ENCODE results near the gene APOL1.

The APOL1 gene

GRCh38 chr22:36280379-36280778, 27.4 kb downstream of the APOL1 start:
- Histone ChIP-seq H4K20me1 (ENCODE audit: insufficient read depth, low read length) (no peaks in the 10 kb centered on the region; the same call in 1 of the 2 replicates), H3K4me3 (ENCODE audit: low read depth in 1 of 2, low read length in 2 of 2) (no peak overlapping the region), H3K27ac (ENCODE audit: low read length) (no peak overlapping the region), H3K4me1 (ENCODE audit: insufficient read depth, low read length) (peaks cover 5% of the 10 kb centered on the region; the same call in 1 of the 2 replicates), H3K9me3 (ENCODE audit: insufficient read depth, low read length, severe bottlenecking) (no peaks in the 10 kb centered on the region), H2AFZ (ENCODE audit: low read depth, low read length) (no peak overlapping the region), H3K27me3 (ENCODE audit: insufficient read depth, low read length, poor library complexity) (no peaks in the 10 kb centered on the region), H3K36me3 (ENCODE audit: insufficient read depth, low read length) (peaks cover 45% of the 10 kb centered on the region), H3K79me2 (ENCODE audit: insufficient read depth, low read length) (no peaks in the 10 kb centered on the region), H3K4me2 (ENCODE audit: insufficient read depth, low read length) (no peak overlapping the region), H3K9ac (ENCODE audit: low read depth, low read length) (no peak overlapping the region)
- ATAC-seq (ENCODE audit: insufficient read depth, low read depth) (no peak), DNase-seq (no peak)
- TF ChIP-seq EZH2 (IDR thresholded peaks at IDR 0.05; ENCODE audit: borderline replicate concordance, low read depth, low read length, severe bottlenecking) (no peak), CTCF (IDR thresholded peaks at IDR 0.05; ENCODE audit: borderline replicate concordance, extremely low read depth, low read length, poor library complexity, severe bottlenecking) (no peak)

GRCh38 chr22:36281781-36282327, 28.9 kb downstream of the APOL1 start:
- Histone ChIP-seq H3K27me3 (ENCODE audit: insufficient read depth, low read length, poor library complexity) (no peaks in the 10 kb centered on the region), H3K4me3 (ENCODE audit: low read depth in 1 of 2, low read length in 2 of 2) (no peak overlapping the region), H3K4me1 (ENCODE audit: insufficient read depth, low read length) (peaks cover 5% of the 10 kb centered on the region; the same call in 1 of the 2 replicates), H3K79me2 (ENCODE audit: insufficient read depth, low read length) (no peaks in the 10 kb centered on the region), H3K9me3 (ENCODE audit: insufficient read depth, low read length, severe bottlenecking) (no peaks in the 10 kb centered on the region), H3K4me2 (ENCODE audit: insufficient read depth, low read length) (no peak overlapping the region), H3K36me3 (ENCODE audit: insufficient read depth, low read length) (peaks cover 60% of the 10 kb centered on the region), H2AFZ (ENCODE audit: low read depth, low read length) (no peak overlapping the region), H3K27ac (ENCODE audit: low read length) (no peak overlapping the region), H3K9ac (ENCODE audit: low read depth, low read length) (no peak overlapping the region), H4K20me1 (ENCODE audit: insufficient read depth, low read length) (no peaks in the 10 kb centered on the region; the same call in 1 of the 2 replicates)
- TF ChIP-seq EZH2 (IDR thresholded peaks at IDR 0.05; ENCODE audit: borderline replicate concordance, low read depth, low read length, severe bottlenecking) (no peak), CTCF (IDR thresholded peaks at IDR 0.05; ENCODE audit: borderline replicate concordance, extremely low read depth, low read length, poor library complexity, severe bottlenecking) (no peak)
- ATAC-seq (ENCODE audit: insufficient read depth, low read depth) (no peak), DNase-seq (no peak)

GRCh38 chr22:36282328-36282831, 29.4 kb downstream of the APOL1 start:
- Histone ChIP-seq H3K4me2 (ENCODE audit: insufficient read depth, low read length) (no peak overlapping the region), H3K36me3 (ENCODE audit: insufficient read depth, low read length) (peaks cover 63% of the 10 kb centered on the region), H3K27ac (ENCODE audit: low read length) (no peak overlapping the region), H3K4me3 (ENCODE audit: low read depth in 1 of 2, low read length in 2 of 2) (no peak overlapping the region), H4K20me1 (ENCODE audit: insufficient read depth, low read length) (no peaks in the 10 kb centered on the region; the same call in 1 of the 2 replicates), H3K79me2 (ENCODE audit: insufficient read depth, low read length) (no peaks in the 10 kb centered on the region), H3K4me1 (ENCODE audit: insufficient read depth, low read length) (peaks cover 5% of the 10 kb centered on the region; the same call in 1 of the 2 replicates), H2AFZ (ENCODE audit: low read depth, low read length) (no peak overlapping the region), H3K27me3 (ENCODE audit: insufficient read depth, low read length, poor library complexity) (no peaks in the 10 kb centered on the region), H3K9me3 (ENCODE audit: insufficient read depth, low read length, severe bottlenecking) (no peaks in the 10 kb centered on the region), H3K9ac (ENCODE audit: low read depth, low read length) (no peak overlapping the region)
- ATAC-seq (ENCODE audit: insufficient read depth, low read depth), result no peak
- DNase-seq, result no peak
- no peak for TF ChIP-seq EZH2 (IDR thresholded peaks at IDR 0.05; ENCODE audit: borderline replicate concordance, low read depth, low read length, severe bottlenecking)
- TF ChIP-seq CTCF (IDR thresholded peaks at IDR 0.05; ENCODE audit: borderline replicate concordance, extremely low read depth, low read length, poor library complexity, severe bottlenecking), result no peak
